HG03135 (cell line): ENCODE measurements around the gene COQ4.
"Not testable (repeated sequence)": the region's sequence is repeated elsewhere in the genome, so short reads cannot be mapped to it uniquely, and the experiment has no call there.

Source experiments
- ATAC-seq: cut with Tn5 transposase; IDR thresholded peaks from one replicate; pipeline ENCODE4 v1.9.1; 2021; ENCODE audit warnings: mild to moderate bottlenecking, moderate library complexity; ENCODE audit not compliant: unreplicated experiment

The COQ4 gene

GRCh38 chr9:128322404-128323211 is at the start of gene COQ4, which contains the start of gene TRUB2:
COQ4 (plus strand) TSS chr9:128322839; CDS start chr9:128322859, 20 bp downstream.
TRUB2 (minus strand) TSS chr9:128322447; CDS start chr9:128322408, 39 bp downstream.
- ATAC-seq = peak; percentile 85

GRCh38 chr9:128274245-128274644 is 48.4 kb upstream of the COQ4 start:
- no peak for ATAC-seq

- peak; percentile 48 for ATAC-seq
Observed at GRCh38 chr9:128275198-128276007, 47.2 kb upstream of the COQ4 start, which contains the start of gene GOLGA2. GOLGA2 (minus strand) TSS chr9:128276007; CDS start chr9:128275976, 31 bp downstream.

DNA sequence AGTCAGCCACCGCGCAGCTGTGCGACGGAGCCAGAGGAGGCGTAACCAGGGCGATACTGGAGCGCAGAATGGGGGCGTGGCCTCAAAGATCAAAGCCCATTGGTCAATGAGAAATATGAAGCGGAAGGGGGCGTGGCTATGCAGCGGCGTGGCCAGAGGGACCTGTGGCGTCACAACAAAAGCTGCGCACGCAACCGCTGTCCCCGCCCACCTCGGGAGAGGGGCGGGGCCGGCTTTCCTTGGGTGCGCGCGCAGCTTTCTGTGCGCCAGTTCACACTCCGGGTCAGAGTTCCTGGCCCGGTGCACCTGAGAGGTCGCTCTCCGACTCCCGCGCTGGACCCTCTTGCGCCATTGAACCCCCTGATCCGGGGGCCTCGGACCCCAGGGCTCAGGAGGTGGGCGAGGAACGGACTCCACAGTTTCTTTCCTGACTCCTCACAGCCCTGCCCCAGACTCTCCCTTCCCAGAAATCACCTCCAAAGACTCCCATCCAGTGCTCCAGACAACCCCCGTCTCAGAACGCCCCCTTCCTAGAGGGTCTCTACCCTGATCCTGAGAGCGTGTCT is 46.5 kb upstream of the COQ4 start, which contains the start of gene SWI5:
Gene SWI5 (plus strand): TSS at position 269 of the 566 bp plus-strand sequence.
- ATAC-seq = peak; percentile 95

DNA sequence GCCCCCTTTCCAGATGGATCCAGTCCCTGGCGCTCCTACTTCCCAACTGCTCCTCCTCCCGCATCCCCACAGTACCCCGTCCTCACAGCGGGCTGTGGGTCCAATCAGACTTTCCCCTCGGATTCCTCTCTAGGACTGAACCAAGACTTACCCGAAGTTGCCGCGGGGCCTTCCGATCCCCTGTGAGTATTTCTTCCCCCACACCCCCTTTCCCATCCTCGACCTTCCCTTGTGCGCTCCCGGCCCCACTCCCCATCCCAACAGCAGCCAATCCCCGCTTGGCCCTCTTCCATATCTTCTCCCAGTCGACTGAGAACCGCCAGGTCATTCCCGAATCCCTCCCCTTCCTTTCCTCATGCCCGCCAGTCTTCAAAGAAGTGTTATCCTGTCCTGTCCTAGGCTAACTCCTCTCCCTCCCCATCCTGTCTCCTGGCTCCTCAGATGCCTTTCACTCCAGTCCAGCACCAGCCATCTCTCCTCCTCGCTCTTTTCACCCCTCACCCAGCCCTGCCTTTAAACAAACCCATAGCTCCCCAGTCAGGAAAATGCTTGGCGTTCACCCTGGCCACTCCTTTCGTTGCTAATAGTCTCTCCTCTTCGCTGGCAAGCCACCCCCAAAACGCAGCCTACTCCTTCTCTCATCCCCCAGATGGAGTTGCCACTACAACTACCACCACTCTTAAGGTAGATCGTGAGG is 45.9 kb upstream of the COQ4 start:
- no peak for ATAC-seq

DNA sequence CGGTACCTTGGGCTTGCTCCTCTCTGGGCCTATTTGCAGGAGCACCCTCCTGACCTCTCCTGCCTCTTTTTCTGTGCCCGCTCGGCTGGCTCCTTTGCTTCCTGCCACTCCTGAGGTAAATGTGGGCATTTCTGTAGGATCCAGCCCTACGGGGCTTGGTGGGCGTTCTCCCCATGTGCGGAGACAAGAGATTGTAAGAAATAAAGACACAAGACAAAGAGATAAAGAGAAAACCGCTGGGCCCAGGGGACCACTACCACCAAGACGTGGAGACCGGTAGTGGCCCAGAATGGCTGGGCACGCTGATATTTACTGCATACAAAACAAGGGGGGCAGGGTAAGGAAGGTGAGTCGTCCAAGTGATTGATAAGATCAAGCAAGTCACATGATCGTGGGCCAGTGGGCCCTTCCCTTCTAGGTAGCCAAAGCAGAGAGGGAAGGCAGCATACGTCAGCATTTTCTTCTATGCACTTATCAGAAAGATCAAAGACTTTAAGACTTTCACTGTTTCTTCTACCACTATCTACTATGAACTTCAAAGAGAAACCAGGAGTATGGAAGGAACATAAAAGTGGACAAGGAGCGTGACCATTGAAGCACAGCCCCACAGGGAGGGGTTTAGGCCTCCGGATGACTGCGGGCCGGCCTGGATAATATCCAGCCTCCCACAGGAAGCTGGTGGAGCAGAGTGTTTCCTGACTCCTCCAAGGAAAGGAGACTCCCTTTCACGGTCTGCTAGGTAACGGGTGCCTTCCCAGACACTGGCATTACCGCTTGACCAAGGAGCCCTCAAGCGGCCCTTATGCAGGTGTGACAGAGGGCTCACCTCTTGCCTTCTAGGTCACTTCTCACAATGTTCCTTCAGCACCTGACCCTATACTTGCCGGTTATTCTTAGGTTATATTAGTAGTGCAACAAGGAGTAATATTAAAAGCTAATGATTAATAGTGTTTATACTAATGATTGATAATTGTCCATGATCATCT is 43.3 kb upstream of the COQ4 start:
- not testable (repeated sequence) for ATAC-seq

DNA sequence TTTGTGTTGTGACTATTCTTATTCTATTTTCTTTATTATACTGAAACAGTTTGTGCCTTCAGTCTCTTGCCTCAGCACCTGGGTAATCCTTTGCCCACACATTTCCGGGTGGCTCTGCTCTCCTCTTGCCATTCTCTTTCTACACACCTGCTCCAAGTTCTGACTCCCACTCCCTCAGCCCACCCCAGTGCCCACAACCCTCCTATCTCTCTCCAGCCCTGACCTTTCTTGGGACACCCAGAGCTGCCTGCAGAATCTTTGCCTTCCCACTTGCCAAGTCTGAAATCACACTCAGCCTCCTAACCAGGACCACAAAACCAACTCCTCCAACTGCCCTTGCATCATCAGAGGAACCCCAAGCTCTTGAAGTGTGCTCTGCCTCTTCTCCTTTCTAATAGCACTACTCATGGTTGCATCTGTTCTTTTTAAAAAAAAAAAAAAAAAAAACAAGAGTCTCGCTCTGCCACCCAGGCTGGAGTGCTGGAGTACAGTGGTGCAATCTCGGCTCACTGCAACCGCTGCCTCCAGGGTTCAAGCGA is 42.5 kb upstream of the COQ4 start:
- no peak for ATAC-seq

GRCh38 chr9:128282500-128282899 is 40.1 kb upstream of the COQ4 start:
- no peak for ATAC-seq

DNA sequence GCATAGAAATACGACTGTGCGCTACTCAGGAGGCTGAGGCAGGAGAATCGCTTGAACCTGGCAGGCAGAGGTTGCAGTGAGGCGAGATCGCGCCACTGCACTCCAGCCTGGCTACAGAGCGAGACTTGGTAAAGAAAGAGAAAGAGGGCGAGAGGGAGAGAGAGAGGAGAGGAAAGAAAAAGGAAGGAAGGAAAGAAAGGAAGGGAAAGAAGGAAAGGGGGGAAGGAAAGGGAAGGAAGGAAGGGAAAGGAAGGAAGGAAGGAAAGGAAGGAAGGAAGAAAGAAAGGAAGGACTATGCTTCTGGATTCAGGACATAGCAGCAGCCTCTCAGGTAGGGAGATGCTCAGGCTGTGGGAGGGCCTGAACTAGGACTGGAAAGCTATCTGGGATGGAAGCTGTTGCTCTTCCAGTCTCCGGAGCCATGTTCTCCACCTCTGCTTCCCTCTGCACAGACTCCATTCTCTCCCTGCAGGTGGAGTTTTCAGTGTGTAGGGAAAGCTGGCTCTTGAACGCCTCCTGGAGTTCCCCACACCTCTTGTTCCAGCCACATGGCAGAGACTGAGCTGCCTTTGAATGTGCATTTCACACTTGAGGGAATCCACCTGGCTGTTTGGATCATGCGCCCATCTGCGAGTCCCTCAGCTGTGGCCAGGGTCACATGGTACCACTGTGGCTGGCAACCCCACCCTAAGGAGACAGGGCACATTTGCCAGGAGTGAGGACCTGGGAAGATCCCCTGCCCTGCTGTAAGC is 37.4 kb upstream of the COQ4 start:
- ATAC-seq = no peak

DNA sequence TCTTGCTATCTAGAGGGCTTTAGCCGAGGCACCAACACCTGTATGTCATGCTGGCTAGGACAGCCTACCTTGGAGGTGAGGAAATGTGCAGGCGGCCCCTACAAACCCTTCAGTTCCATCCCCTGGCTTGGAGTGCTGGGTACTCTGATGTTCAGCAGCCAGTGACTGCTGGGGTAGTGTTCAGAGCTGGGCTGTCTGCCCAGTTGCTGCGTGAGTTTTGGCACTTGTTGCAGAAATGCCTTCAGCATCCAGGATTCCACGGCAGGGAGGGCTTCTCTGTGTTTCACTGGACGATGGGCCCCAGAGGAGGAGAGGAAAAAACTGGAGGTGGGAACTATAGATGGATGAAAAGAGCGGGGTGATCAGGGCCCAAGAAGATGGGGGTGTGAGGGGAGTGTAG is 36.2 kb upstream of the COQ4 start:
- ATAC-seq = no peak

DNA sequence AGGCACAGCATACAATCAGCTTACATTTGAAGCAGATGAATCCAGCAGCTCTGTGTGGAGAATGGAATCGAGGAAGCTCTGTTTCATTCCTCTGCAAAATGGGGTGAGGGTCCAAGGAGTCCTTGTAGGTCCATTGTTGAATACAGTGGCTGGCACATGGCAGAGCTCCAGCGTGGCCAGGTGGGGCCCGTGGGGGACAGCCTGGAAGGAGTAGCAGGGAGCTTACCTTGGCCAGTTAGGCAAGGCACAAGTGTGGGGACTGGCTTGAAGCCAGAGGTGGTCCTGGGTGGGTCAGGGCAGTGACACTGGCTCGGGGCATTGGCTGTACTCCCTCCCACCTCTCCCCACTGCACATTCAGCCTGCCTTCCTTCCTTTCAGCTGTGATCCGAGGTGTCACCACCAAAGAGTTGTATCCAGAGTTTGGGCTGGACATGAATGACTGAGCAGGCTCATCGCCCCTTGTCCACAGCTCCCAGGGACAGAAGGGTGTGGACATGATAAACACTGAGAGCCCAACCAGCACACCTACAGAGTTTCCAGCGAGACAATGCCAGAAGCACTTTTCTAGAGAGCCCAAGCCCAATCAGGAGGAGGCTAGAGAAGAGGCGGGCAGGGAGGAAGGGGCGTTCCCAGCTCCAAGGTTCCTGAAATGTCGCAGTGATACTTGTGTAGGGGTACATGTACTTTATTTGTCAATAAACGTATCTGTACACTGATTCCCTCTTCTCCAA is 34.2 kb upstream of the COQ4 start:
- ATAC-seq = no peak

- no peak for ATAC-seq
Observed at GRCh38 chr9:128292009-128292408, 30.6 kb upstream of the COQ4 start.

DNA sequence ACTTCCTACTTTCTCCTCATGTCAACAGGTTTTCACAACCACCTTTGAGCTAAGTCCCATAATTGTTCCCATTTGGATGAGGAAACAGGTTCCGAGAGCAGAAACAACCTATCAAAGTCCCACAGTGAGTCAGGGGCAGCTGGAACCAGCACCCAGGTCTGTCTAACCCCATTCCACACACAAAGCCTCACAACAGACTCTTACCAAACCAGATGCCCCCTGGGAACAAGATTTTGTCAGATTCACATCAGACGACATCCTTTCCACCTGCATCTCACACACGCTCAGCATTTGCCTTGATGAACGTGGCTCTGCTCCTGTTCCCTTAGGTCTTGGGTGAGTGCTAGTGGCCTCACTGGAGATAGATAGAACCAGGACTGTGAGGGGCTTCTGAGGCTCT is 29.5 kb upstream of the COQ4 start:
- ATAC-seq = no peak

GRCh38 chr9:128294142-128294541 is 28.5 kb upstream of the COQ4 start:
- ATAC-seq = no peak

- no peak for ATAC-seq
Observed at GRCh38 chr9:128296340-128297220, 26.1 kb upstream of the COQ4 start.

GRCh38 chr9:128297221-128297773 is 25.3 kb upstream of the COQ4 start:
- no peak for ATAC-seq
